ENCODE data around the gene CMTM6. TPM values are rescaled to one million over a fixed set of nuclear protein-coding genes. Genes with fewer than 3 reads are reported as not detected.

The CMTM6 gene
- total and polyA plus RNA-seq, 2 of the 8 experiments (the other 6 are each of a cell fraction or from before 2014, with no cell fraction given), result 24.0 to 51.5 TPM

DNA sequence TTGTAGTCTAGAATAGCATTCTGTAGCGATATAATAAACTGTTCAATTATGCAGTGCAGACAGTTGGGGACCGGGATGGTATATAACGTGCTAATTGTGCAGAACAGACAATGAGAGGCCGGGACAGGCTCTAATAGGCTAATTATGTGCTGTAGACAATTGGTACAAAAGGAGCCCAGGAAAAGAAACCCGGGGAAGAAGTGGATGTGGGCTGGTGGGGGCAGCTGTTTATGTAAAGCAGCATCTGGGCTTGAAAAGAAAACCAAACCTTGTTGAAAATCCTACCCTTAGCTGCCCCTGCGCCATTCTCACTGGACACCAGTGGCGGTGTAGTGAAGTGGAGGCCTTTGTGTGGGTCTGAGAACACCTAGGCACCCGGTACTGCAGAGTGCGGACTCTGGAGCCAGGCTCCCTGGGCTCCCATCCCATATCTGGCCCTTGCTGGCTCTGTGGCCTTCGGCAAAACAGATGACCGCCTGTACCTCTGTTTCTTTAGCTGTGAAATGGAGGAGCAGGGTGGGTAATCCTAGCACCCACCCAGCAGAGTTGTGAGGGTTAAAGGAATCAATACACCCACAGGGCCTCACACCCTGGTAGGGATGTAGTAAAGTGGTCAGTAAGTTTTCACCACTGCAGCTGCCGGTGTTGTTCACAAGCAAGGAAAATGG is 51.5 kb downstream of the CMTM6 start (continued):
- TF ChIP-seq EP300 (IDR thresholded peaks at IDR 0.05; ENCODE audit: borderline replicate concordance in 1 of 2, low read depth in 2 of 2, low read length in 2 of 2), result no peak
- no peak for TF ChIP-seq RFX5 (IDR thresholded peaks at IDR 0.05; ENCODE audit: borderline replicate concordance, low read depth, low read length)
- no peak for TF ChIP-seq SIN3A (conservative IDR thresholded peaks at IDR 0.05 in 1 of 2, IDR thresholded peaks at IDR 0.05 in 1 of 2; ENCODE audit: low read depth in 1 of 2, low read length in 2 of 2)
- TF ChIP-seq KDM1A (IDR thresholded peaks at IDR 0.05; ENCODE audit: borderline replicate concordance, low read length), result no peak
- TF ChIP-seq NANOG (IDR thresholded peaks at IDR 0.05; ENCODE audit: insufficient read depth, low read depth, low read length, poor library complexity, severe bottlenecking), result no peak
- no peak for TF ChIP-seq ASH2L (IDR thresholded peaks at IDR 0.05; ENCODE audit: low read length)
- TF ChIP-seq BRCA1 (IDR thresholded peaks at IDR 0.05; ENCODE audit: low read depth, low read length), result no peak

All from H1 (cell line).